Common myeloid progenitor, CD34-positive (primary cell): ENCODE results near the gene NFYB.

Experiments used
- CTCF ChIA-PET: fragments of 350-600 bp; sonication (Branson Sonifier 250); formaldehyde crosslinking; loops from one replicate; lab custom pipeline; 2021; ENCODE audit warnings: antibody characterized with exemption; lab: Charles Lee
- POLR2A ChIA-PET: fragments of 350-600 bp; sonication (Branson Sonifier 250); formaldehyde crosslinking; loops from one replicate; lab custom pipeline; 2021; ENCODE audit warnings: antibody characterized with exemption; lab: Charles Lee
- DNase-seq, 3 donors: peaks; one replicate each; pipeline versions ENCODE4 v3.0.0 to v3.0.0-alpha.2; 2013
- H3K27ac ChIP-seq, 2 experiments: 1 replicate in 1 of 2; 2 replicates in 1 of 2; pipeline ENCODE4 v1.7.0; 2013; ENCODE audit warnings: inconsistent platforms in 2 of 2, low read length in 2 of 2, mild to moderate bottlenecking in 2 of 2, low read depth in 1 of 2, moderate library complexity in 1 of 2; ENCODE audit not compliant: severe bottlenecking in 2 of 2, insufficient read depth in 1 of 2, poor library complexity in 1 of 2
- H3K27me3 ChIP-seq, 5 experiments: replicated peaks in 2 of 5; 1 replicate in 3 of 5; 2 replicates in 2 of 5; pipeline versions ENCODE4 v1.6.1 to v1.7.0; 2013; ENCODE audit warnings: low read length in 4 of 5, mild to moderate bottlenecking in 2 of 5, moderate library complexity in 2 of 5, inconsistent platforms in 1 of 5; ENCODE audit not compliant: insufficient read depth in 5 of 5, control insufficient read depth in 4 of 5
- H3K36me3 ChIP-seq, 4 experiments: 1 replicate in 2 of 4; 2 replicates in 2 of 4; pipeline versions ENCODE4 v1.6.1 to v1.7.0; 2013; ENCODE audit warnings: low read length in 3 of 4, control low read depth in 1 of 4, mild to moderate bottlenecking in 1 of 4; ENCODE audit not compliant: control insufficient read depth in 4 of 4, insufficient read depth in 4 of 4
- H3K4me1 ChIP-seq, 4 experiments: 1 replicate in 3 of 4; 2 replicates in 1 of 4; pipeline versions ENCODE4 v1.6.1 to v1.7.1; 2013; ENCODE audit warnings: low read length in 3 of 4, mild to moderate bottlenecking in 3 of 4, control low read depth in 1 of 4, inconsistent platforms in 1 of 4, moderate library complexity in 1 of 4; ENCODE audit not compliant: control insufficient read depth in 4 of 4, insufficient read depth in 4 of 4; ENCODE audit errors: control extremely low read depth in 1 of 4
- H3K4me3 ChIP-seq, 7 experiments: 1 replicate in 4 of 7; 2 replicates in 3 of 7; pipeline versions ENCODE4 v1.5.1 to v1.7.0; 2013; ENCODE audit warnings: mild to moderate bottlenecking in 7 of 7, low read length in 6 of 7, moderate library complexity in 6 of 7, inconsistent platforms in 2 of 7, low read depth in 2 of 7, control low read depth in 1 of 7; ENCODE audit not compliant: insufficient read depth in 4 of 7, control insufficient read depth in 1 of 7; ENCODE audit errors: extremely low read depth in 1 of 7
- H3K9me3 ChIP-seq, 5 experiments: 1 replicate in 4 of 5; 2 replicates in 1 of 5; pipeline versions ENCODE4 v1.6.1 to v1.7.1; 2013; ENCODE audit warnings: low read length in 4 of 5, mild to moderate bottlenecking in 2 of 5, inconsistent platforms in 1 of 5, low read depth in 1 of 5, moderate library complexity in 1 of 5; ENCODE audit not compliant: control insufficient read depth in 4 of 5, insufficient read depth in 2 of 5; ENCODE audit errors: control extremely low read depth in 1 of 5
- WGBS: methylation state at CpG from one replicate; pipeline ENCODE4 v1.1.5; 2013; ENCODE audit not compliant: insufficient coverage; 5-methylcytosine and 5-hydroxymethylcytosine counted together

The NFYB gene

DNA sequence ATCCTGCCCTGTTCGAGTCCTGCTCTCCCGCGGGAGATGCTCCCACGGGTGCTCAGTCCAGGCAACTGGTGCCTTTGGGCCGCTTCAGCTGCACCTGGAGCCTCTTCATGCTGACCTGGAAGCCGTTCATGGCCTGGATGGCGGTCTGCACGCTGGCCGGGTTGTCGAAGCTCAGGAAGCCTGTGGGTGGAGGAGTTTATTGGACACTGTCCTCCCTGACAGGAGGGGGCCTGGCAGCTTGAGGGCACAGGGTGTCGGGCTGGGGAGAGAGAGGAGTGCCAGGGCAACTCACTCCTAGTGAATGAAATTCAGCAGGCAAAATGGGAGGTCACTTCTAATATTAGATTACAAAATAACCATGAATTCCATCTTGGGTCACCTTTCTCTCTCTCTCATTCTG, 9.3 kb upstream of the NFYB start:
- WGBS = 93% methylated on average over 9 of the region's 11 CpGs
- no peak overlapping the region for H3K27ac ChIP-seq
- POLR2A ChIA-PET = no interaction called here
- H3K27me3 ChIP-seq = no peaks in the 10 kb centered on the region
- no peaks in the 10 kb centered on the region for H3K36me3 ChIP-seq
- CTCF ChIA-PET = no interaction called here
- peaks cover 0 to 5% (median 0%) of the 10 kb centered on the region in 5 experiments for H3K9me3 ChIP-seq
- DNase-seq = no peak
- no peak overlapping the region for H3K4me3 ChIP-seq
- no peaks in the 10 kb centered on the region for H3K4me1 ChIP-seq

DNA sequence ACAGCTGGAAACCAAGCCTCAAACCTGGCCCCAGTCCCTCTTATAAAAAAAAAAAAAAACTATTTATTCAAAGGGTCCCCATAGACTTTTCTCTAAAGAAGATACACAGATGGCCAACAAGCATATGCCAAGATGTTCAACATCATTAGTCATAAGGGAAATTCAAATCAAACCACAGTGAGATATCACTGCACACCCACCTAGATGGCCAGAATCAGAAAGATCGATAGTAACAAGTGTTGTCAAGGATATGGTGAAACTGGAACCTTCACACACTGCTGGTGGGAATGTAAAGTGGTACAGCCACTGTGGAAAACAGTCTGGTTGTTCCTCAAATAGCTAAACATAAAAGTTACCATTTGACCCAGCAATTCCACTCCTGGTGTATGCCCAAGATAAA, 5.9 kb upstream of the NFYB start:
- Histone ChIP-seq H3K9me3 (peaks cover 0 to 5% (median 0%) of the 10 kb centered on the region in 5 experiments), H3K27ac (no peak overlapping the region), H3K4me3 (no peak overlapping the region), H3K27me3 (no peaks in the 10 kb centered on the region), H3K36me3 (no peaks in the 10 kb centered on the region), H3K4me1 (peaks cover 0 to 1% (median under 1%) of the 10 kb centered on the region in 4 experiments)
- ChIA-PET CTCF (interaction anchor here (0.8 kb wide), 1 partner anchor 9 kb away, joined by 3 read pairs; no protein-coding TSS in a partner anchor), POLR2A (no interaction called here)
- no peak for DNase-seq
- WGBS = no CpG with 5 or more reads among the region's 1 CpG

DNA sequence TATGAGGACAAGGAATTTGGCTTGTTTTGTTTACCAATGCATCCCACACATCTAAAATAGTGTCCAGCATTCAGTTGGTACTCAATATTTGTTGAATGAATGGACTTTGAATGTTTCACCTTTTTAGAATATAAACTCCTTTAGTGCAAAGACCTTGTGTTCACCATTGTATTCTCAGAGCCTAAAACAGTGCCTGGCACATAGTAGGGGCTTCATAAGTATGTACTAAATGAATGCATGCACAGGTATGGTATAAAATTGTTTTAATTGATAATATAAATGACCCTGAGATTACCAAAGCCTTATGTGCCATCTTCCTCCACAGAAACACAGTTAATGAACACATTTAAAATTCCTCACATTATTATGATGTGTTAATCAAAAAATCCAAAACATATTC, 5.0 kb upstream of the NFYB start:
- no peak for DNase-seq
- peaks cover 0 to 2% (median 0%) of the 10 kb centered on the region in 5 experiments for H3K9me3 ChIP-seq
- H3K36me3 ChIP-seq = no peaks in the 10 kb centered on the region
- peaks cover 0 to 8% (median 7%) of the 10 kb centered on the region in 4 experiments for H3K4me1 ChIP-seq
- H3K4me3 ChIP-seq = no peak overlapping the region
- H3K27ac ChIP-seq = no peak overlapping the region
- POLR2A ChIA-PET = no interaction called here
- CTCF ChIA-PET = no interaction called here
- H3K27me3 ChIP-seq = no peaks in the 10 kb centered on the region

DNA sequence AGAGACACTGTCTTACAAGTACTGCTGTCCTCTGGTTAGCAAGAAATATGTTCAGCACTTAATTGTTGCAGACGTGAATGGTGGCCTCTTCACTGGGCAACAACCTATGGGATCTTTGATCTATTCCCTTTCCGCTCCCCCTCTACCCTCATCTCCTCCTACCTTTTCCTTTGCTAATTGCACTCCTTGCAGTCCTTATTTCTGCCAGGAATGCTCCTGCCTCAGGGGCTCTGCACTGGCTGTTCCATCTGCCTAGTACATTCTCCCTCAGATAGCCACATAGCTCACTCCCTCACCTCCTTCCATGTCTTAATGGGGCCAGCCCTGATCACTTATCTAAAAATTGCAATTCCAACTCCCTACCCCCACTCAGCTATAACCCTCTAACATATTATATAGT, 4.5 kb upstream of the NFYB start:
- Histone ChIP-seq H3K4me1 (peaks cover 0 to 8% (median 7%) of the 10 kb centered on the region in 4 experiments), H3K9me3 (peaks cover 0 to 2% (median 0%) of the 10 kb centered on the region in 5 experiments), H3K36me3 (no peaks in the 10 kb centered on the region), H3K4me3 (no peak overlapping the region), H3K27ac (no peak overlapping the region), H3K27me3 (no peaks in the 10 kb centered on the region)
- POLR2A ChIA-PET = no interaction called here
- no peak for DNase-seq
- CTCF ChIA-PET = no interaction called here
- 100% methylated on average over 2 of the region's 2 CpGs for WGBS

DNA sequence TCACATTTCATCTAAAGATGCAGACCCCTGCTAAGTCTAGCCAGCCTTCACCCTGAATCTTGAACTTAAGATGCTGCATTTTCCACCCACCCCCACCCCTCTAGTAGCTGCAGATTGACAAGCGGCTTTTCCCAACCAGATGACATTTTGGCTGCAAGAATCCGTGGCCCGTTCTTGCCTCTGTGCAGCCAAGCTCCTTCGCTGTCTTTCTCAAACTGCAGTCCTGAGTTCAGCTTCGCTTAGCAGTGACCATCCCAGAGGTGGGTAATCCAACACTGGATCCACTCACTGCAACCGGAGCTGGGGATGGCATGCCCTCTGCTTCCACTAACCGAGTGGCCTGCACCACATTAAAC, 765 bp upstream of the NFYB start:
- H3K27ac ChIP-seq = no peak overlapping the region

DNA sequence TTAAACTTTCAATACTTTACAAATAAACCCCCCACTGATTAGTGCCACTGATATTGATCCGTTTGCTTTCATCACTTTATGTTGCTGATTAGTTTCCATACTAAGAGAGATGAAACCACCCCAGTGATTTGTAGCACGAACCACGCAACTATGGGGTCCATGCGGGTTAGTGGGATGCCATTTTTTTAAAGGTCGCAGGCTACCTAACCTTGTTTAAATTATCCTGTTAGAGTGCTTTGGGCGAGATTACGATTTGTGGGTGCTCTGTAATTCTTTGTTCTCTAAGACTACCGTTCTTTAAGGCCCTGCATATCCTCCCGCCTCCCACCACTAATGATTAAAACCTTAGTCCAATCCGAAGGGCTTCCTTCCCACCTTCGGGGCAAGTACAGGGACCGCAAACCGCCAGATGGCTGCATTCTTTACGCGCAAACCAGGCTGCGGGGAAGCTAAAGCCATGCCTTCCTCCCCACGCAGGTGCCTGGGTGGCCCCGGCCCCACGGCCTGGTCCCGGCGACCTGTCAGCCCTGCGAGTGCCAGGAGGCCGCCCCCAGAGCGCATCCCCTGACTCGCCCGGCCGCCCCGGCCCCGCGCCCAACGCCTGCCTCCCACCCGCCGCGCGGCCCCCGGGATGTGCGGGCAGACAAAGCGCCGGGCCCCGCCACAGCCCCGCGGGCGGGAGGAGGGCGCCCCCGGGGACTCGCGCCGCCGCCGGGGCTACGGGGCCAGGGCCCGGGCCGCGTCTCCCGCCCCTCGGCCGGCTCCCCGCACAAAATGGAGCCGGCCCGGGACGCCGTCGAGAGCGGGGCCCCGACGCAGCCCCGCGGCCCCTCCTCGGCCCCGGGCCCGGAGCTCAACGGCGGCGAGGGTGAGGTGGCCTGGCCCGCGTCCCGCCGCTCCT, 759 bp downstream of the NFYB start:
- POLR2A ChIA-PET = interaction anchor here (0.7 to 2.9 kb wide), 3 partner anchors 16 to 208 kb away, joined by 4 to 11 read pairs (median 4); partner anchors contain the start of gene HSP90B1
- peak; percentile 66 to 85 (median 81) for DNase-seq
- peaks cover 2 to 15% (median 9%) of the 10 kb centered on the region in 4 experiments for H3K36me3 ChIP-seq
- CTCF ChIA-PET = interaction anchor here (1.2 to 1.9 kb wide), 2 partner anchors 16 to 28 kb away, joined by 4 to 6 read pairs; no protein-coding TSS in a partner anchor
- H3K27ac ChIP-seq = peak overlapping the region; percentile 65 to 90
- no peaks in the 10 kb centered on the region for H3K9me3 ChIP-seq
- peak overlapping the region; percentile 66 to 92 (median 77) for H3K4me3 ChIP-seq
- H3K4me1 ChIP-seq = peaks cover 8 to 41% (median 23%) of the 10 kb centered on the region in 4 experiments
- WGBS = under 1% methylated on average over 55 of the region's 78 CpGs
- no peaks in the 10 kb centered on the region for H3K27me3 ChIP-seq

More for the DNA sequence above, 765 bp upstream of the NFYB start:
- H3K9me3 ChIP-seq = no peaks in the 10 kb centered on the region
- H3K36me3 ChIP-seq = peaks cover 0 to 7% (median 4%) of the 10 kb centered on the region in 4 experiments
- POLR2A ChIA-PET = interaction anchor here (0.6 to 2.9 kb wide), 2 partner anchors 39 to 209 kb away, joined by 3 to 11 read pairs; partner anchors contain the start of gene HSP90B1
- no peak for DNase-seq
- CTCF ChIA-PET = interaction anchor here (0.6 to 1.9 kb wide), 4 partner anchors 15 to 63 kb away, joined by 3 to 6 read pairs (median 4); no protein-coding TSS in a partner anchor
- no peaks in the 10 kb centered on the region for H3K27me3 ChIP-seq
- H3K4me1 ChIP-seq = peaks cover 6 to 33% (median 19%) of the 10 kb centered on the region in 4 experiments
- WGBS = 100% methylated on average over 4 of the region's 7 CpGs
- H3K4me3 ChIP-seq = peak overlapping the region in 4 of 7 experiments; percentile 27 to 75 (median 62)

DNA sequence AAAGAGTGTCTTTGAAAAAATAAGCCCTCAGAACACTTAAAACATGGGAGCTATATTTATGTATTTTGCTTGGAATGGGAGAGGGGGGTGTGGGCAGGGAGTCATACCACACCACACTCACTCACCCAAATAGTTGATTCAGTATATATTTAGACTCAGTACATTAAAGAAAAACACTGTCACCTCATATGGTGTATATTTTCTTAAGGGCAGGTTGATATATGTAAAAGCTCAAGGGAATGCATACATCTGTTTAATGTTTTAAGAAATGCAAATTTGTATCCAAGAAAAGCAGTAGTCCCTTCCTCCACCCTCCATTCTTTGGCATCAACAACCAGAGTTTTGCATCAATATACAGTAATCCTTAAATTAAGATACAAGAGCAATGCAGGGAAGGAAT, 1.4 kb downstream of the NFYB start:
- peaks cover 8 to 41% (median 23%) of the 10 kb centered on the region in 4 experiments for H3K4me1 ChIP-seq
- peak overlapping the region in 6 of 7 experiments; percentile 71 to 92 (median 78) for H3K4me3 ChIP-seq
- H3K27ac ChIP-seq = peak overlapping the region in 1 of 2 experiments; percentile 90
- ChIA-PET CTCF (no interaction called here), POLR2A (interaction anchor here (2.9 kb wide), 1 partner anchor 207 kb away, joined by 11 read pairs; the partner anchor contains the start of gene HSP90B1)
- peaks cover 2 to 22% (median 14%) of the 10 kb centered on the region in 4 experiments for H3K36me3 ChIP-seq
- peak in 1 of 3 donors; percentile 2 for DNase-seq
- H3K9me3 ChIP-seq = no peaks in the 10 kb centered on the region
- no peaks in the 10 kb centered on the region for H3K27me3 ChIP-seq
